Right renal cortex interstitium (tissue), 3 donors: ENCODE data around the gene CDC42BPA. TPM values are rescaled to one million over a fixed set of nuclear protein-coding genes. Genes with fewer than 3 reads are reported as not detected.

Experiments used
- DNase-seq, 3 donors: peaks; one replicate each; pipeline ENCODE4 v3.0.0-alpha.2; 2013; ENCODE audit warnings: low read depth in 3 of 3, low spot score in 2 of 3
- polyA plus RNA-seq, 3 donors: library from polyadenylated mRNA; unstranded; fragments of 120-200 nt; gene quantifications; one replicate each; pipeline ENCODE4 v1.2.1, GENCODE V29; 2013; ENCODE audit not compliant: insufficient read length in 3 of 3

Gene CDC42BPA
- polyA plus RNA-seq, 3 donors = 38.7 to 44.7 (median 39.6) TPM

- no peak for DNase-seq
Measured at GRCh38 chr1:226984521-226985238, 333.6 kb downstream of the CDC42BPA start.

GRCh38 chr1:226983992-226984364 is 334.3 kb downstream of the CDC42BPA start:
- no peak for DNase-seq

- no peak for DNase-seq
Measured at GRCh38 chr1:226983247-226983991, 334.9 kb downstream of the CDC42BPA start.

GRCh38 chr1:226982451-226983177 is 335.7 kb downstream of the CDC42BPA start:
- no peak for DNase-seq

- no peak for DNase-seq
Measured at GRCh38 chr1:226981838-226982237, 336.5 kb downstream of the CDC42BPA start.

- DNase-seq = no peak
Measured at GRCh38 chr1:226981386-226981817, 336.9 kb downstream of the CDC42BPA start.

- no peak for DNase-seq
Measured at GRCh38 chr1:226980565-226981385, 337.5 kb downstream of the CDC42BPA start.

- DNase-seq = no peak
Measured at GRCh38 chr1:226980122-226980560, 338.2 kb downstream of the CDC42BPA start.

- no peak for DNase-seq
Measured at GRCh38 chr1:226979517-226980121, 338.7 kb downstream of the CDC42BPA start.

GRCh38 chr1:226979115-226979516 is 339.2 kb downstream of the CDC42BPA start:
- DNase-seq = no peak

GRCh38 chr1:226978432-226979114 is 339.7 kb downstream of the CDC42BPA start:
- no peak for DNase-seq

GRCh38 chr1:226977643-226978431 is 340.5 kb downstream of the CDC42BPA start:
- no peak for DNase-seq

GRCh38 chr1:226976978-226977642 is 341.2 kb downstream of the CDC42BPA start:
- DNase-seq = no peak

GRCh38 chr1:226976276-226976977 is 341.9 kb downstream of the CDC42BPA start:
- DNase-seq = no peak

GRCh38 chr1:226975259-226976250 is 342.7 kb downstream of the CDC42BPA start:
- DNase-seq = no peak

- no peak for DNase-seq
Measured at GRCh38 chr1:226974544-226975258, 343.6 kb downstream of the CDC42BPA start.
